B cell (primary cell): ENCODE data around the gene LMTK3. TPM values are rescaled to one million over a fixed set of nuclear protein-coding genes. Genes with fewer than 3 reads are reported as not detected.
A peak's percentile ranks its signal among the peaks of the same experiment; 100 is the strongest.

ENCODE experiments used
- ATAC-seq: fragments of 200-7000 bp; cut with Tn5 transposase; one replicate; pipeline ENCODE4 v1.10.0; 2021; ENCODE audit warnings: low read depth, mild to moderate bottlenecking, moderate number of reproducible peaks, moderate library complexity
- CTCF ChIA-PET: fragments of 350-600 bp; sonication (Branson Sonifier 250); formaldehyde crosslinking; loops from one replicate; lab custom pipeline; 2021; ENCODE audit warnings: antibody characterized with exemption, inconsistent platforms; lab: Charles Lee
- POLR2A ChIA-PET: fragments of 350-600 bp; sonication (Branson Sonifier 250); formaldehyde crosslinking; loops from one replicate; lab custom pipeline; 2021; ENCODE audit warnings: antibody characterized with exemption; lab: Charles Lee
- DNase-seq: peaks from one replicate; pipeline ENCODE4 v3.0.0; 2013
- H2AFZ ChIP-seq: 2 replicates; pipeline ENCODE4 v1.6.1; 2012; ENCODE audit warnings: mild to moderate bottlenecking, low read depth, low read length; ENCODE audit not compliant: insufficient read depth, poor library complexity, severe bottlenecking
- H3K27ac ChIP-seq, 2 donors: 1 replicate in 1 of 2; 2 replicates in 1 of 2; pipeline ENCODE4 v1.5.1; 2012 to 2013; ENCODE audit warnings: low read length in 2 of 2, mild to moderate bottlenecking in 2 of 2, moderate library complexity in 1 of 2
- H3K27me3 ChIP-seq, 4 experiments: fragments of 200-600 bp in 1 of 4; sonication (generic) in 1 of 4; replicated peaks in 1 of 4; 1 replicate in 2 of 4; 2 replicates in 2 of 4; pipeline versions ENCODE4 v1.6.1 to v1.7.0; 2013 to 2016; ENCODE audit warnings: low read length in 3 of 4, mild to moderate bottlenecking in 2 of 4, mixed read lengths in 1 of 4, moderate library complexity in 1 of 4; ENCODE audit not compliant: insufficient read depth in 4 of 4, control insufficient read depth in 3 of 4; ENCODE audit errors: control extremely low read depth in 1 of 4
- H3K36me3 ChIP-seq, 2 experiments: replicated peaks in 1 of 2; 1 replicate in 1 of 2; 2 replicates in 1 of 2; pipeline versions ENCODE4 v1.6.1 to v1.7.1; 2013; ENCODE audit warnings: low read length in 1 of 2; ENCODE audit not compliant: insufficient read depth in 2 of 2, control insufficient read depth in 1 of 2; ENCODE audit errors: control extremely low read depth in 1 of 2, extremely low read depth in 1 of 2
- H3K4me1 ChIP-seq, 2 donors: fragments of 200-600 bp in 1 of 2; sonication (generic) in 1 of 2; 1 replicate in 1 of 2; 2 replicates in 1 of 2; pipeline versions ENCODE4 v1.5.1 to v1.6.1; 2013 to 2017; ENCODE audit warnings: low read length in 2 of 2; ENCODE audit not compliant: control insufficient read depth in 2 of 2, insufficient read depth in 2 of 2
- H3K4me2 ChIP-seq: replicated peaks from 2 replicates; pipeline ENCODE3; 2012; ENCODE audit warnings: mild to moderate bottlenecking, low read depth, low read length; ENCODE audit not compliant: poor library complexity, severe bottlenecking
- H3K4me3 ChIP-seq, 5 experiments: fragments of 200-600 bp in 1 of 5; sonication (generic) in 1 of 5; 1 replicate in 3 of 5; 2 replicates in 2 of 5; pipeline versions ENCODE4 v1.5.1 to v1.7.0; 2011 to 2016; ENCODE audit warnings: low read length in 4 of 5, mild to moderate bottlenecking in 4 of 5, low read depth in 2 of 5, control low read depth in 1 of 5, moderate library complexity in 1 of 5; ENCODE audit not compliant: insufficient read depth in 1 of 5; ENCODE audit errors: control extremely low read depth in 1 of 5, extremely low read depth in 1 of 5
- H3K79me2 ChIP-seq: fragments of 200-600 bp; sonication (generic); one replicate; pipeline ENCODE4 v1.6.0; 2016; ENCODE audit warnings: low read length; ENCODE audit not compliant: control insufficient read depth, insufficient read depth
- H3K9ac ChIP-seq: fragments of 200-600 bp; sonication (generic); 2 replicates; pipeline ENCODE4 v1.6.1; 2017; ENCODE audit warnings: mild to moderate bottlenecking, low read length, moderate library complexity
- H3K9me3 ChIP-seq, 3 donors: one replicate each; pipeline versions ENCODE4 v1.6.1 to v1.7.1; 2013; ENCODE audit warnings: low read length in 2 of 3; ENCODE audit not compliant: control insufficient read depth in 2 of 3, insufficient read depth in 1 of 3; ENCODE audit errors: control extremely low read depth in 1 of 3
- H4K20me1 ChIP-seq: 2 replicates; pipeline ENCODE4 v1.6.0; 2012; ENCODE audit warnings: mild to moderate bottlenecking, low read length; ENCODE audit not compliant: insufficient read depth, control insufficient read depth, poor library complexity, severe bottlenecking
- H3K27ac Mint-ChIP-seq: one replicate; pipeline ENCODE4 v1.8.0; 2021; ENCODE audit warnings: mixed read lengths
- H3K27me3 Mint-ChIP-seq: one replicate; pipeline ENCODE4 v1.8.0; 2021; ENCODE audit warnings: mixed read lengths
- H3K4me1 Mint-ChIP-seq: one replicate; pipeline ENCODE4 v1.8.0; 2021; ENCODE audit warnings: mixed read lengths
- H3K4me3 Mint-ChIP-seq: one replicate; pipeline ENCODE4 v1.8.0; 2021; ENCODE audit warnings: mixed read lengths
- H3K9me3 Mint-ChIP-seq: one replicate; pipeline ENCODE4 v1.8.0; 2022; ENCODE audit warnings: mixed read lengths; ENCODE audit not compliant: insufficient read depth
- CTCF ChIP-seq: fragments of 200-600 bp; IDR thresholded peaks from one replicate; pipeline ENCODE4 v1.8.0; 2022; ENCODE audit warnings: antibody characterized with exemption, mild to moderate bottlenecking
- EZH2 ChIP-seq: IDR thresholded peaks from 2 replicates; pipeline ENCODE4 v1.6.1; 2012; ENCODE audit warnings: borderline replicate concordance, low read depth, mild to moderate bottlenecking, moderate library complexity, low read length; ENCODE audit not compliant: insufficient read depth, poor library complexity, severe bottlenecking
- WGBS: methylation state at CpG from one replicate; pipeline ENCODE4 v1.1.5; 2013; ENCODE audit warnings: missing lambda C conversion rate; ENCODE audit not compliant: insufficient coverage; 5-methylcytosine and 5-hydroxymethylcytosine counted together
- intact Hi-C: fragments of 100-400 bp; cut with micrococcal nuclease; formaldehyde crosslinking; loops from one replicate; pipeline ENCODE4 v1.10.0; 2022
- polyA plus RNA-seq: library from polyadenylated mRNA; depleted of rRNA; stranded (reverse); fragments of >200 nt; gene quantifications from 2 replicates; pipeline ENCODE4 v1.2.3, GENCODE V29; 2012
- total RNA-seq, 2 donors: library from RNA; stranded (reverse); fragments of 120-200 nt in 1 of 2; gene quantifications; 1 replicate in 1 of 2; 2 replicates in 1 of 2; pipeline versions ENCODE4 v1.2.3 to v1.2.4, GENCODE V29; 2013 to 2022

Gene LMTK3
- total and polyA plus RNA-seq, 2 donors (not counting 1 experiment from before 2014, with no cell fraction given), result 0.19 to 1.6 TPM

- intact Hi-C loops, result loop anchor here (1.0 kb wide), 7 partner anchors 24 to 174 kb away; partner anchors contain the start of genes CYTH2, KDELR1, RPL18 and SPHK2
- H2AFZ ChIP-seq, result peak overlapping the region; percentile 98
Observed at GRCh38 chr19:48445256-48445605, 66.4 kb downstream of the LMTK3 start.

More at GRCh38 chr19:48445256-48445605, 66.4 kb downstream of the LMTK3 start:
- no peak for DNase-seq
- Mint-ChIP-seq H3K4me3 (peak overlapping the region; percentile 97), H3K27me3 (peaks cover 22% of the 10 kb centered on the region), H3K4me1 (peaks cover 40% of the 10 kb centered on the region), H3K27ac (peak overlapping the region; percentile 98), H3K9me3 (no peaks in the 10 kb centered on the region)
- peaks cover 23% of the 10 kb centered on the region for H3K79me2 ChIP-seq
- TF ChIP-seq CTCF (peak; percentile 40), EZH2 (no peak)
- peaks cover 0 to 28% (median 11%) of the 10 kb centered on the region in 4 experiments for H3K27me3 ChIP-seq
- H3K4me2 ChIP-seq, result peak overlapping the region; percentile 78
- peak overlapping the region; percentile 64 to 99 (median 94) for H3K4me3 ChIP-seq
- H3K36me3 ChIP-seq, result peaks cover 0 to 28% of the 10 kb centered on the region in 2 experiments
- H3K4me1 ChIP-seq, result peaks cover 22 to 27% of the 10 kb centered on the region in 2 donors
- peak overlapping the region; percentile 88 to 91 for H3K27ac ChIP-seq
- 33% methylated on average over 1 of the region's 6 CpGs for WGBS
- peaks cover 0 to 21% (median 0%) of the 10 kb centered on the region in 3 donors for H3K9me3 ChIP-seq
- ATAC-seq, result peak; percentile 37
- POLR2A ChIA-PET, result interaction anchor here (1.2 kb wide), 1 partner anchor 25 kb away, joined by 3 read pairs; no protein-coding TSS in a partner anchor
- CTCF ChIA-PET, result interaction anchor here (0.7 to 2.1 kb wide), 6 partner anchors 21 to 163 kb away, joined by 3 to 5 read pairs (median 4); partner anchors contain the start of gene GRIN2D
- H3K9ac ChIP-seq, result peak overlapping the region; percentile 95
- H4K20me1 ChIP-seq, result no peaks in the 10 kb centered on the region
